Cerebellar nuclear complex (tissue), 1 donor: Measurements from ENCODE around the gene KDM5A.
"Not testable (repeated sequence)": the region's sequence is repeated elsewhere in the genome, so short reads cannot be mapped to it uniquely, and the experiment has no call there.

ENCODE experiments used
- DNase-seq, 2 experiments: peaks; one replicate each; lab custom pipeline; 2025; lab: John Stamatoyannopoulos, UW

KDM5A gene

DNA sequence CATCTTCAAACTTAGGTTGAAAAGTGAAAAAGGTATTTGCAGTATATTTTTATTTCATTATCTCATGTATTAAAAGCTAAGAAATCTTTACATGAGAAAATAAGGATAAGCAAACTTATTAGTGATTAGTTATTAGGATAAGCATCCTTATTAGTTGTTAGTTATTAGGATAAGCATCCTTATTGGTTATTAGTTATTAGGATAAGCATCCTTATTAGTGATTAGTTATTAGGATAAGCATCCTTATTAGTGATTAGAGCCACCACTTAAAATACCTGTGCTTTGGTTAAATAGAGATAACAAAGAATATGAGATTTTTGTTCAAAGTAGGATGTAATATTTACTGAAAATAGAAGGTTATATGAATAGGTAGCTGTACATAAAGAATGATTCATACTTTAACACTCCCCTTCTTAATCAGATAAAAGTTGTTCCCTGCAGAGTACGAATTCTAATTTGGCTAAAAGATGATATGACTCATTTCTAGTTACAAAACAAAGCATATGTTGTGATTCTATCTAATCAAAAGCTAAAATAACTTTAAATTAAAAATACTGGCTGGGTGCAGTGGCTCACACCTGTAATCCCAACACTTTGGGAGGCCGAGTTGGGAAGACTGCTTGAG lies 56.4 kb downstream of the KDM5A start:
- DNase-seq: no peak

DNA sequence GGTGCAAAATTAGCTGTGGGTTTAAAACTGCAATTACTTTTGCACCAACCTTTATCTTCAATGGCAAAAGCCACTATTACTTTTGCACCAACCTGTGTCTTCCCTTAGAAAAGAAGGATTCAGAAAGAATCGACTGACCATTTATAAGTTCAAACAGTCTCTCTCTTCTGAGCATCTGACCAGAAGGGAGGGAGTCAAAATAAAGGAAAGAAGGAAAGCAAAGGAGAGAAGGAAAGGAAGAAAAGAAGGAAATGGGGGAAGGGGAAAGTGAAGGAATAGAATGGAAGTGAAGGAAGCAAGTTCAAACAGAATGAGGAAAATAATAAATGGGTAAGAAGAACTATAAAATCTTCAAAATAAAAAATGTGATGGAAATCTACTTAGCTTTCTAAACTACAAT lies 57.8 kb downstream of the KDM5A start:
- DNase-seq: no peak

DNA sequence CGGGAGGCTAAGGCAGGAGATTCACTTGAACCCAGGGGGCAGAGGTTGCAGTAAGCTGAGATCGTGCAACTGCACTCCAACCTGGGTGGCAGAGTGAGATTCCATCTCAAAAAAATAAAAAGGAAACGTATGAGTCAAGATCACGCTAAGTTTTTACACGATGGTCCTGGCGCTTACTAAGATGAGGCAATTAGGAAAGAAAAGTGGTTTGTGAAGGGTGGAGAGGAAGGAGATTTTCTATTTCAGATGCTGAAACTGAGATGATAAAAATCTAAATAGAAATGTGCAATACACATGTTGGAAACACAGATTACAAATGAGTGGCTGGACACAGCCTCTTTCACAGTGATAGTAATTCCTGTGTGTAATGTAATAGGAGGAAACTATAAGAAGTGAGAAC lies 63.2 kb downstream of the KDM5A start:
- no peak for DNase-seq

DNA sequence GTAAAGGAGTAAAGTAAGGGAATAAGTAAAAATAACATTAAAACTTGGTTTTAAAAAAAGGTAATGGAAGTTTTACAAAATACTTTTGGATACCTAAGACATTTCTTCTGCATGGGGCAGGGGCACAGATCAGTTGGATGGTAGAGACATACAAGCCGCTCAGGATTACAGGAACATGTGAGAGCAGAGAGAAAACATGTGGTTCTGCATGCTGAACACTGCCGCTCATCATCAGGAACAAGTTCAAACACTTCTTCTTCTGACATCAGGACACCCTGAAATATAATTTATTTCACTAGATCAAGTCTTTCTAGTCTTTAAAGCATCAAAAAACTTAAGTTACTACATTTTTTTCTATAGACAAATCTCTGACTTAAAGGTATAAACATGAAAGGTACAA lies 65.6 kb downstream of the KDM5A start:
- no peak for DNase-seq

DNA sequence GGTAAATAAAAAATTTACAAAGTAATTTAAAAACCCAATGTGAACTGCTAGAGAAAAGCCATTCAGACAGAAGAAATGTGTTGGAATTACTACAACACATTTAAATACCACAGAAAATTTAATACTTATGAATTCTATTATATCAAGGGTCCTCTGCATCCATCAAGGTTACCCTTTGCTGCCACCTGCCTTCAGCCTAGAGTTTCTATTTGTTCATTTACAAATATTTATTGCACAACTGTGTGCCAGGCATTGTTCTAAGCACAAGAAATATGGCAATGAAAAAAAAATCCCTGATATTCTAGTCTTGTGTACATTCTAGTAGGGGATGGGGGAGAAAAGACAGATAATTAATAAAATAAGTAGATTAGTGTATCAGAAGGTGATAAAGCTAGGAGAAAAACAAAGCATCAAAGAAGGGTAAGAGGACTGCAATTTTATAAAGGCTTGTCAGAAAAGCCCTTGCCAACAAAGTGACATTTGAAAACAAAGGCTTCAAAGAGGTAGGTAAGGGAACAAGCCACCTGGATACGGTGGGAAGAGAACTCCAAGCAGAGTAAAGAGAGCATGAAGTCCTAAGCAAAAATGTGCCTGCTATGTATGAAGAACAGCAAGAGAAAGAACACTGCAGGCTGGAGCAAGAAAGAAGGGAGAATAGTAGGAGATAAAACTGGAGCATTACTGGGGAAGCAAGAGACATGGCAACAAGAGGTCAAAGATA lies 67.4 kb downstream of the KDM5A start:
- DNase-seq: peak in 1 of 2 experiments; percentile 20

DNA sequence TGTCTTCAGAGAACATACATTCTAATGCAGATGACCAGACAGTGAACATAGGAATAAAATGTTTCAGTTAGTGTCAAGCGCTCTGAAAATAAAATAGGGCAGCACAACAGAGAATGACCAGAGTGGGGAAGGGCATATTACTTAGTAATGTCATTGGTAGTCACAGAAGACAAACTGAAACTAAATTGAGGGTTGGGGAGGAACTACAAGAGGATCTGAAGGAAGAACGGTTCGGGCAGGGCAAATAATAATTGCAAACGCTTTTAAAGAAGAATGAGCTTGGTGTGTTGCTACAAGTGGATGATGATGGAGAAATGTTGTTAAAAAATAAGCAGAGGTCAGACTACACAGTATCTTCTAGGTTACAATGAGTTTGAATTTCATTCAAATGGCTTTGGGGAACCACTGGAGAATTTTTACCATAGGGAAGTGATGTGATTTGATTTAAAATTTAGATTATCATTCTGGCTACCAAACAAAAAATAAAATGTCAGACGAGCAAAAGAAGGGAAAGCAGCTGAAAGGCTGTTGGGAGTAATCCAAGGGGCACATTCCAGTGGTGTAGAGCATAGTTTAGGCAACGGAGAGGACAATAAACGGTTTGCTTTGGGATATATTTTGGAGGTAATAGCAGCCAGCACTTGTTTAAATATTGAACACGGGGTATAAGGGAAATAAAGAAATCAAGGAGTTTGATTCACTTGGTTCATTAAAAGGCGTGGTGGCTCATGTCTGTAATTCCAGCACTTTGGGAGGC lies 70.2 kb downstream of the KDM5A start:
- DNase-seq: no peak

DNA sequence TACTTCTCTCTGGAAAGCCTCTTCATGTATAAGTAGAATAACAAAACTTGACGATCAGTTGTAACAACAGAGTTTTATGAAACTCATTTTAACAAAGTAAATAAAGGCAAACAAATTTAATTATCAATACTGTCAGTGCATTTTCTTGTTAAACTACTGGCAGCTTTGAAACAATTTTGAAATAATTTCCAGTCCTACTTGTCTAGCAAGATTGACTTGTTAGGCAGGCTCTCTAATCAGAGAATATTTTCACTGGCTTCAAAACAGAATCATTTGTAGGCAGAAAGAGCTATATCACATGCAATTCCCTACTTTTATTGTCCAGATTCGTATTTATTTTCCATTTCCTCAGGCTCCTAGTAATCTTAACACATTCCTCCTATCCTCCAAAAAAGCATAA lies 80.6 kb downstream of the KDM5A start:
- DNase-seq: no peak

DNA sequence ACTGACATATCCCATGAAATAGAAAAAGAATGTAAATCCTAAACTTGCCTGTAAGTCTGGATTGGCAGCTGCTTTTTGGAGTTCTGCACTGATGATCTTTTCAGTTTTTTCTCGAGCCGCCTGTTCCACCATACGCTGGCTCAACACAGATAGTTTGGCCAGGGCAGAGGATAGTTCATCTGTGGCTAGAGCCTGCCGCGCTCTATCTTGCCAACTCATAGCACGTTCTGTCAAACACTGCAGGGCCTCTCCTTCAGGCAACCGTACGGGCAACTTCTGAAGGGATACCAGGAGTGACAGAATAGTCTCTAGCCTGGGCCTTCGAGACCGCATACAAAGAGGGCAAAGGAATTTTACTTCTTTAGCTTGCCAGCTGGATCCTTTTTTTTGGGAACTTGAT lies 81.7 kb downstream of the KDM5A start:
- peak; percentile 39 to 69 for DNase-seq

DNA sequence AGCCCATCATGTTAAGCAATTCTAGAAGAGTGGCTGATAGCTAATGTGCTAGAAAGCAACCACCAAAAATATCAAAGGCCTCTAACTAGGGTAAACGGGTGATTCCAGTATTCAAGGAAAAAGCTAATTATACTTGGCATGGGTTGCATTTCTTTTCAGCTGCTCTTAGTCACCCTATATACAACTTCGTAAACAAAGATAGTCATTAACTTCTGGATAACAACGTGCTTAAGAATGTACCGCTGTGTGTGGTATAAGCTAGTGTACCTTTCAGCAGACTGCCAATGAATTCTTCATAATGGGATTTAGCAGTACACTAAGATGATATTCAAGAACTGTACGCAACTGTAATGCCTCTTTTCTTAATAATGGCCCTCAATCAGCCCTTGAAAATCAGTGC lies 84.3 kb downstream of the KDM5A start:
- no peak for DNase-seq

DNA sequence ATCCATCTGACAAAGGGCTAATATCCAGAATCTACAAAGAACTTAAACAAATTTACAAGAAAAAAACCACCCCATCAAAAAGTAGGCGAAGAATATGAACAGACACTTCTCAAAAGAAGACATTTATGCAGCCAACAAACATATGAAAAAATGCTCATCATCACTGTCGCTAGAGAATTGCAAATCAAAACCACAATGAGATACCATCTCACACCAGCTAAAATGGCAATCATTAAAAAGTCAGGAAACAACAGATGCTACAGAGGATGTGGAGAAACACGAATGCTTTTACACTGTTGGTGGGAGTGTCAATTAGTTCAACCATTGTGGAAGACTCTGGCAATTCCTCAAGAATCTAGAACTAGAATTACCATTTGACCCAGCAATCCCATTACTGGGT lies 86.4 kb downstream of the KDM5A start:
- not testable (repeated sequence) for DNase-seq

DNA sequence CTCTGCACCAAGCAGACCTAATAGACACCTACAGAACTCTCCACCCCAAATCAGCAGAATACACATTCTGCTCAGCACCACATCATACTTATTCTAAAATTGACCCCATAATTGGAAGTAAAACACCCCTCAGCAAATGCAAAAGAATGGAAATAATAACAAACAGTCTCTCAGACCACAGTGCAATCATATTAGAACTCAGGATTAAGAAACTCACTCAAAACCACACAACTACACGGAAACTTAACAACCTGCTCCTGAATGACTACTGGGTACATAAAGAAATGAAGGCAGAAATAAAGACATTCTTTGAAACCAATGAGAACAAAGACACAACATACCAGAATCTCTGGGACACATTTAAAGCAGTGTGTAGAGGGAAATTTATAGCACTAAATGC lies 89.0 kb downstream of the KDM5A start:
- DNase-seq: not testable (repeated sequence)

DNA sequence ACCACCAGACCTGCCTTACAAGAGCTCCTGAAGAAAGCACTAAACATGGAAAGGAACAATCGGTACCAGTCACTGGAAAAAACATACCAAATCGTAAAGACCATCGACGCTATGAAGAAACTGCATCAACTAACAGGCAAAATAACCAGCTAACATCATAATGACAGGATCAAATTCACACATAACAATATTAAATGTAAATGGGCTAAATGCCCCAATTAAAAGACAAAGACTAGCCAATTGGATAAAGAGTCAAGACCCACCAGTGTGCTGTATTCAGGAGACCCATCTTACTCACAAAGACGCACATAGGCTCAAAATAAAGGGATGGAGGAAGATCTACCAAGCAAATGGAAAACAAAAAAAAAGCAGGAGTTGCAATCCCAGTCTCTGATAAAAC lies 89.6 kb downstream of the KDM5A start:
- DNase-seq: not testable (repeated sequence)

DNA sequence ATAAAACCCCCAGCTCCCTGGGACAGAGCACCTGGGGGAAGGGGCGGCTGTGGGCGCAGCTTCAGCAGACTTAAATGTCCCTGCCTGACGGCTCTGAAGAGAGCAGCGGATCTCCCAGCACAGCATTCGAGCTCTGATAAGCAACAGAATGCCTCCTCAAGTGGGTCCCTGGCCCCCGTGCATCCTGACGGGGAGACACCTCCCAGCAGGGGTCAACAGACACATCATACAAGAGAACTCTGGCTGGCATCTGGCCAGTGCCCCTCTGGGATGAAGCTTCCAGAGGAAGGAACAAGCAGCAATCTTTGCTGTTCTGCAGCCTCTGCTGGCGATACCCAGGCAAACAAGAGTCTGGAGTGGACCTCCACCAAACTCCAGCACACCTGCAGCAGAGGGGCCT lies 91.1 kb downstream of the KDM5A start:
- not testable (repeated sequence) for DNase-seq

DNA sequence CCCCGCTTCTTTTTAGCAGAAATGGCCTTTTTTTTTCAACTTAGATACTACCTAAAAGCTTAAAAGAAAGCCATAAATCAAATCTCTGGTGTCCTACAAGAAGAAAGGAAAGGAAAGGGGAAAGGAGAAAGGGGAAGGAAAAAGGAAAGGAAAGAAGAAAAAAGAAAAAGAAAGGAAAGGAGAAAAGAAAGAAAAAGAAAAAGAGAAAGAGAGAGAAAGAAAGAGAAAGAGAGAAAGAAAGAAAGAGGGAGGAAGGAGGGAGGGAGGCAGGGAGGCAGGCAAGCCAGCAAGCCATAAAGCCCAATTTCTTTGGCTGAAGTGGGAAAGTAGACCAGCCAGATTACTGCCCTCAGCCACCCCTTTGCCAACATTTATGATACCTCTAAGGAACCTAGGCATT lies 94.0 kb downstream of the KDM5A start:
- no peak for DNase-seq

DNA sequence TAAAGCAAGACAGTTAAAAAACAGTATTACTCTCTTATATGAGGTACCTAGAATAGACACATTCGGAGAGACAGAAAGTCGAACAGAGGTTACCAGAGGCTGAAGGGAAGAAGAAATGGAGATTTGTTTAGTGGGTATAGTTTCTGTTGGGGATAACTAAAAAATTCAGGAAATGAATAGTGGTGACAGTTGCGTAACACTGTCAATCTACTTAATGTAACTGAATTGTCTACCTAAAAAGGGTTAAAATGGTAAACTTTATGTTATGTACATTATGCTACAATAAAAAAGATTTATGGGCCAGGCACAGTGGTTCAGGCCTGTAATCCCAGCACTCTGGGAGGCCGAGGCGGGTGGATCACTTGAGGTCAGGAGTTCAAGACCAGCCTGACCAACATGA lies 95.9 kb downstream of the KDM5A start:
- DNase-seq: no peak

DNA sequence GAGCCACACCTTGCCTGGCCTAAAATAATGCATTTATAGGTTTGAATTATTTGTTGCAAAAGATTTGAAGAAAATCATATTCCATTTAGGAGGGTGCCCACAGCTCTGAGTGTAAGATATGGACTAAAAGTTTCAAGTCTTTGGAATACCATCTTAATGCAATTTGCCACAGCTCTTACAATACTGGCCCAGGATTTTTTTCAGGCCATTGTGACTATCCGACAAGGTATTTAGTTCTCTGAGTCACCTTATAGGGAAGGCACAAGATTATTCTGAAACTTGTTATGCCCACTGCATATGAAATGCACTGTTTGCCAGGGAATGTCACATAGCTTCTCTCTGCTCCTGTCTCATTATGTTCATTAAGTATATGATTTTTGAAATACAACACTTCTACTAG lies 96.9 kb downstream of the KDM5A start:
- DNase-seq: no peak

DNA sequence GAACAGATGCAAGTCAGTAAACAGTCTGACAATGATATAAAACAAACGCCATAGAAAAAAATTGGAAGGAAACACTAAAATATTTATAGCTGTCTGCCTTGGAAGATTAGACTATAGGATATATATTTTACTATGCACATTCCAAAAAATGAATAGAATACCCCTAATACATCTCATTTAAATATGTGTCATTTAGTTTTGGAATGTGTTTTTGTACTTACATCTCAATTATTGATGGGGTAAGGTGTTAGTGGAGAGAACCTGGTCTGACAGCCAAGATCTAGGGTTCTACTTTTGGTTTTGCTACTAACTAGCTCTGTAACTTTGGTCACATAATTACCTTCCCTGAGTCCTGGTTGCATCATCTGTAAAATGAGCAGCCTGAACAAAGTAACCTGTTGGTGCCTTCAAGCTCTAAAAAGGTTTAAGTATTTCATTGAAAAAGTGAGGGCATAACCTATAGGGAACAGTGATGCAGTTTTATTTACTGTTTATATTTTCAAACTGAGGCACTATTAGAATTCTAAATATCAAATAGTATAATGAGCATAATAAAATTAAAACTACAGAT lies 97.9 kb downstream of the KDM5A start:
- DNase-seq: no peak

DNA sequence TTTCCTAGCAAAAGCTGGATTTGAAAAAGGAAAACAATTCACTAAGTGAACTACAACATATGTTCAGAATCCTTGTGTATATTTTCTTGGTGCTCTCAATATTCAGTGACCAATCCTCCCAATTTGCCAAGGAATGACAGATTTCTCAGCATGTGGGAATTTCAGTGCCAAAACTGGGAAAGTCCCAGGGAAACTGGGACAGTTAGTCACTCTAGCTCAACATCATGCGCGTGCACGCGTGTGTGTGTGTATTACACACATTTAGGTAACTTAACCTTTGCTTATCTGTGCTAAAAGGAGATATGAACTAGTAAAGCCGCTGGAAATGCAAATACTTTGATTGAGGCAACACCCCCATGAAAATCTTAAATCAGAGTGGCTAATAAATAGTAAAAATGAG lies 100.4 kb downstream of the KDM5A start:
- peak; percentile 71 to 94 for DNase-seq

DNA sequence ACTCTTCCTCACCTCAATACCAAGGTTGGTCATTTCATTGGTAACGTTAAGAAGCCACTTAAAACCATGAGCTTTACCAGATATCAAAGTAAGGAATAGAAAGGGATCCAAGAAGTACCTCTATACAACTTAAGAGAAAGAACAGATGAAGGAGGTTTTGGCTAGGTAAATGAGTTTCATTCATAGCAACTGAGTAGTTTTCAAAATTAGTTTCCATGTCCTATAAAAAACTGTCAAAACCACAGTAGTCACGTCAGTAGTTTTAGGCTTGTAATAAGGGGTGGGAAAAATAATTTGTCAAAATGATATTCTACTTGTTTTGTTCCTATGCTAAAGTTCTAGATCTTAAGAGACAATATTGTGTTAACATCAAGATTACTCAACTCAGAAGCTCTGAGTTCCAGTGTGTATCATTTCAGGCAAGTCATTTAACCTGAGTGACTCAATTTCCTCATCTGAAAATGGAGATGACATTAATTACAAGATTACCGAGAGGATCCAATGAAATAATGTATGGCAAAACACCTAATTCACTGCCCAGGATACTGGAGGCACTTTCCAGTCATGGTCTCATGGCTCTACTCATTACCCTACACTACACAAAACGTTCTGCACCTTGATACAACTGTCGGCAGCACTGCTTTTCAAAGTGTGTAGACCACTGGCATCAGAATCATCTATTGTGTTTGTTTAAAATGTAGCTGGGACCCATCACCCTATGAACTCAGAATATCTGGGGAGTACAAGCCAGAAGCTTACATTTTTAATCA lies 102.4 kb downstream of the KDM5A start:
- DNase-seq: no peak

DNA sequence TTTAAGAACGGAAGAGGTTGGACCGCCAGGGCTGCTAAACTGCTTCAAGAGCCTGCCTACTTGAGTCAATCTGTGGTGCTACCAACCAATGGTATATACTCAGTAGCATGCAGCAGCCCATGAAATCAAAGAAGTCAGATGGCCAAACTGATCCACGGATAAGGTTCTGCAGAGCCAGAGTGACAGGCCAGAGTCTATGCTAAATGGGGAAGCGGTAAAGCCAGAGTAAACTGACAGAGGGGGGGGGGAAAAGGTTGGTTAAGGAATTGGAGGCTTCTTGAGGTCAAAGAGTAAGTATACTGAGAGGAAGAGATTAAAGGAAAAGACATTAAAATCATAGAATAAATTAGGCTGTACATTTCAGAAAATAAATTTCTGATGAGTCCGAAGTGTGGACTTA lies 111.1 kb downstream of the KDM5A start:
- no peak for DNase-seq

DNA sequence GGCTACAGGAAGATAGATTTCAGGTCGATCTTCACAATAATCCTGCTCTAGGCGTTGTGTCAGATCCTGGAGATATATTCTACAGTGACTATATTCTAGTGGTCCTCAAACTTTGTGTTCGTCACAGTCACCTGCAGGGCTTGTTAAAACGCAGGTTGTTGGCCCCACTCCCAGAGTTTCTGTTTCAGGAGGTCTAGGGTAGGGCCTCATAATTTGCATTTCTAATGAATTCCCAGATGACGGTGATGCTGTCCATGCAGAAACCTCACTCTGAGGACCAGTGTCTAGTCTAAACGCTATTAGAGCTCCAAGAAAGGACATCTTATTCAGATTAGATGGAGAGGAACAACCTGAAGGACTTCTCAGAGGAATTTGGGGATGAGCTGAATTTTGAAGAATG lies 113.3 kb downstream of the KDM5A start:
- no peak for DNase-seq

DNA sequence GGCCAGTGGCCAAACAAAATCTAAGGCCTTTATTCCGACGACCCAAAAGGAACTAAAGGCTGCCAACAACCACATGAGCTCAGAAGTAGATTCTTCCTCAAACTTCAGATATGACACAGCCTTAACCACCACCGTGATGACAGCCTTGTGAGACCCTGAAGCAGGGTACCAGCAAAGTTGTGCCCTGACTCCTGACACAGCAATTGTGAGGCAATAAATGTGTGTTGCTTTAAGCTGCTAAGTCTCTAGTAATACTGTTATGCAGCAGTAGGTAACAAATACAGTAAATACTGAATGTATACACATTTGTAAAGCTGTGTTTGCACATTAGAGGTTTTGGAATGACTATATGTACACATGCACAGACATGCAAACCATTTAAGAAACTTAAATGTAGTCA lies 115.7 kb downstream of the KDM5A start:
- DNase-seq: no peak
